Measurements from ENCODE around the gene NEK1.
"Not testable (repeated sequence)": the region's sequence is repeated elsewhere in the genome, so short reads cannot be mapped to it uniquely, and the experiment has no call there.

NEK1 gene

DNA sequence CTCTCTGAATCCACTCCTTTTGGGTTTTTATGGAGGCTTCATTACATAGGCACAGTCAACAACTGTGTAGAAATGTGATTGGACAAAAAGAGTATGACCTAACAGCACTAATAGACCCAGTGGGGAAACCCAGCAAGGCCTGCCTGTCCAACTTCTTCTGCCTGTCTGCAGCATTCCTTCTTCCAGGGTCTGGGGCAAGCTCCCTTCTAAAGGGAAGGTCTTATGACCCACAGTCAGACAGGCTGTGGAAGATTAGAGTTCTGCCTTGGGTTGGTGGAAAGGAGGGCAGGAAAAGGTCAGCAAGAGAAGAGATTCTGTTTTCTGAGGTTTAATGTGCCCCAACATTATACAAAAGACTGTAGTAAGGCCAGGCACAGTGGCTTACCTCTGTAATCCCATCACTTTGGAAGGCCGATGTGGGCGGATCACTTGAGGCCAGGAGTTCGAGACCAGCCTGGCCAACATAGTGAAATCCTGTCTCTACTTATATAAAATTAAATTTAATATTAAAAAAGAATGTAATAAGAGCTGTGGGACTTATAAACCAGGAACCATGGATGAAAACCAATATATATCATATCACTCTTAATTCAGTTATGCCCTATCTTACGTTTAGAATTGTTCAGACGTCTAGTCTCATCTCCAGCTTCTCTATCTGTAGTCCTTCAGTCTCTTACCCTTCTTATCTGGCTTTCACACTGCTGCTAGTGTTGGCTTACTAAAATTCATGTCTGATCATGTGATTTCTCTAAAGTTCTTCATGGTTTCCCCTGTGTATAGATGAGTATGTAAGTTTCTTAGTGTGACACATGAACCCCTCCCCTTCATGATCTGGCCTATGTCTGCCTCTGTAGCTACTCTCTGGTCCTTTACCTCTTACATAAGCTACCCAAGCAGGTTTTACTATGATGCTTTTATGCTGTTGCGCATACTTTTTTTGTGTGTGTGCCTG lies 14.2 kb upstream of the NEK1 start:
- DNase-seq = no peak

DNA sequence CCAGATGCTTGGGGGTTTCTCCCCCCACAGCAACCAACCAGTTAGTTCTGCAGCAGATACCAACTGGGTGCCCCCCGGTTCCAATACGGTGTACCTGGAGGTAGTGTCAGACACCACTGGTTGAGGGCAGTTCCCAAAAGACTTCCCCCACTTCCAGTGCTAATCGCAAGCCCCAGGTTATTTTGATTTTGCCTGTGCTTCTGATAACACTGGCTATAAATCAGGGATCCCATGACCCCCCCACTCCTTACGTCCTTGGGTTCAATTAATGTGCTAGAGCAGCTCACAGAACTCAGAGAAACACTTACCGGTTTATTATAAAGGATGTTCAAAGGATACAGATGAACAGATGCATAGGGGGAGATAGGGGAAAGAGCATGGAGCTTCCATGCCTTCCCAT lies 13.5 kb upstream of the NEK1 start:
- DNase-seq = no peak

DNA sequence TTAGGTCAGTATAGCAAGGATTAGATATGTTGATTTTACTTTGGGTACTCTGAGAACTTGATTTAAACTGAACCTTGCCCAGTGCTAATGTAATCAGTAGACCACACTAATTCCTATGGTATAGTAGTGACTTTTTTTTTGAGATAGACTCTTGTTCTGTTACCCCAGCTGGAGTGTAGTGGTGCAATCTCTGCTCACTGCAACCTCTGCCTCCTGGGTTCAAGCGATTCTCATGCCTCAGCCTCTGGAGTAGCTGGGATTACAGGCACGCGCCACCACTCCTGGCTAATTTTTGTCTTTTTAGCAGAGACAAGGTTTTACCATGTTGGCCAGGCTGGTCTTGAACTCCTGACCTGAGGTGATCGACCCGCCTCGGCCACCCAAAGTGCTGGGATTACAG lies 11.6 kb upstream of the NEK1 start:
- DNase-seq = not testable (repeated sequence)

DNA sequence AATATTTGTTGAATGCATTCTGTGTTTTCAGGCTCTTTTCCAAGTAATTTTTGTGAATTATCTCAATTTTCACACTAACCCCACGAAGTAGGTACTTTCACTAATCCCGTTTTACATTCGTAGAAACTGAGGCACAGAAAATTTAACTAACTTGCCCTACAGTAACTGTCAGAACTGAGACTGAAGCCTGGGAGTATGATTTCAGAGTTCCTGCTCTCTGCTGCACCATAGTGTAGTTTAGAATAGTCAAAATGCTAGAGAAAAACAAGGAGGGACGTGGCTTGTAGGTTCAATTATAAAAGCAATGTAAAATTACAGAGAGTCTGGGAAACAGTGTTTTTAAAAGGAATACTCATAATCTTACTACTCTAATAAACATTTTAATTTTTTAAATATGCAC lies 10.2 kb upstream of the NEK1 start:
- DNase-seq = no peak

DNA sequence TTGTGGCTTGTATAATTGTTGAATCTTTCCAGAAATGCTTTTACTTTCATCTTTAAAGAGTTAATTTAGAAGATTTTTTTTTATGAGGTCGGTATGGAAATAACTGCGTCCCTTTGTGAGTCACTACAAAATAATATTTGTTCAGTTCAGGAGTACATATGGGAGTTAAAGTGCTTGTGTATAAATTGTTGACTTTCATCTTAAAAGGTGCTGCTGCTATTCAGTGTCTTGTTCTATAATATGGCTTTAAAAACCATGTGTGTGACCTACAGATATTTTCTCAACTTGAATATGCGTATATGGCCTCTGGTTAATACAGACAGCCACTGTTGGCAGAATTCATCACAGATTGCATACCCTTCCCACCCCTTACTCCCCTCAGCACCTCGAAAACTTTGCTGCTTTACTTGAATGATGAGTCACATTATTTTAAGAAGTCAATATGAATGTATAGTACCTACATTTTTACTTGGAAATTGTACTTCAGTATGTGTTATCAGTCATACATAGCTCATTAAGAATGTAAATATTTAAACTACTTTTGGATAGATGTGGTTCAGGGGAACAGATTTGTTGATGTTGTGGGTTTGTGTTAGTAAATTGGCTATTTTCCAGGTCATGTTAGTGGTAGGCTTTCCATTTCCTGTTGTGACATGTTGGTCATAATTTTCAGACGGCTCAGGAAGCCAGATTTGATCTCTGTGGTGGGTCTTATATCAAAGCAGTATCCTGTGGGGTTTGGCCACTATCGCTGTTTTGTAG lies 9.5 kb upstream of the NEK1 start:
- peak in 1 of 2 experiments; percentile 7 for DNase-seq

DNA sequence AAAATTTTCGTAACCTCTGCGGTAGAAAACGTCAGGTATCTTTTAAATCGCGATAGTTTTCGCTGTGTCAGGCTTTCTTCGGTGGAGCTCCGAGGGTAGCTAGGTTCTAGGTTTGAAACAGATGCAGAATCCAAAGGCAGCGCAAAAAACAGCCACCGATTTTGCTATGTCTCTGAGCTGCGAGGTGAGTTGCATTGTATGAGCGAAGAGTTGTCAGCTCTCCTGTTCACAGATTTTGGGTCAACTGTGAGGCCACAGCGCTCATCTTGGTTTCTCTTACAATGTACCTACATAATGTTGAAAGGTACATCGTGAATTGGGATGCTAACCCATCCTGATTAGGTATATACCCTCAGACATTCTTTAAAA lies 8.5 kb upstream of the NEK1 start:
- no peak for DNase-seq

DNA sequence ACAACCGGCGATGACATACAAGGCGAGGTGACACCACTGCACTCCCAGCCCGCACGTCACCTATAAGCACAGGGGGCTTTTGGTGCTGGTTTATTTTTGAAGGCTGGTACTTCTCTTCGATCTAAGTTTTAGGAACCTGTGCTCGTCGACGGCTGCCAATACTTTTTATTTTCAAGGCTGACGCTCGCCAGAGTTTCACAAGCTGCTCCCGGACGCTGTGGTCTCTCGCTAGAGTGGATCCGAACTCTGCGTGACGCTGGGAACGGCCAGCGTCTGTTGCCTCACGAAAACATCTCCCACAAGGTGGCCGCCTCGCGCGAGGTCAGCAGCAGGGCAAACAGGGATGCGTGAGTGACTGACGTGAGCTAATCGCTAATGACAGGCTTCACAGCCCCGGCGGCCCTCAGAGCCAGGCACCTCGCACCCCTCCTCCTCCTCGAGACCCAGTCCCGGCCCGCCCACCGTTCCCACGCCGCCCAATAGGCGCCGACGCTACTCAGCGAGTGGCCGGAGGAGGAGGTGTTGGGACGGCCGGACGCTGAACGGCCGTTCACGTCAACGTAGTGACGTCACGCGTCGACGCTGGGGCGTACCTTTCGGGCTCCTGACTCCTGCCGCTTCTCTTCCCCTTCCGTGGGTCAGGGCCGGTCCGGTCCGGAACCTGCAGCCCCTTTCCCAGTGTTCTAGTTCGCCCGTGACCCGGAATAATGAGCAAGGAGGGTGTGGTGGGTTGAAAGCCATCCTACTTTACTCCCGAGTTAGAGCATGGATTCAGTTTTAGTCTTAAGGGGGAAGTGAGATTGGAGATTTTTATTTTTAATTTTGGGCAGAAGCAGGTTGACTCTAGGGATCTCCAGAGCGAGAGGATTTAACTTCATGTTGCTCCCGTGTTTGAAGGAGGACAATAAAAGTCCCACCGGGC lies 7.8 kb upstream of the NEK1 start, which contains the start of gene CLCN3:
CLCN3 (plus strand) TSS at position 621 of the 922 bp plus-strand sequence. CDS start 15,351 bp downstream, outside the sequence.
- peak; percentile 82 to 89 for DNase-seq

DNA sequence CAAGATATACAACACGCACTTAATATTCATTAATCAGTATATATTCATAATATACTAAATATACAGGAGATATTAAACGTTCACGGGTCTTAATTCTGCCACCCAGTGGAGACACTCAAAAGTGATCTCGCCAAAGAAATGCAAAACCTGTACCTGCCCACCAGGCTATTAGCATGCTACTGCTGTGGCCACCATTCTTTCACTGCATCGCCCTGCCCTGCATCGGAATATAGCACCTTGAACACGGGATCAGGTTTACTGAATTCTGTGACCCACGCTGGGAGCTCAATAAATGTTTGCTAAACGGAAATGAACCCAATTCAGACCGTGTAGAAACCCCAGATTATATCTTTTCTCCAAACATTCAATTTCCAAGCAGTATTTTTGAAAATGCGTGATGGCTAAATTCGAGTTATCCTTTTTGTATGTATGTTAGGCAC lies 7.2 kb upstream of the NEK1 start:
- DNase-seq = peak in 1 of 2 experiments; percentile 46

DNA sequence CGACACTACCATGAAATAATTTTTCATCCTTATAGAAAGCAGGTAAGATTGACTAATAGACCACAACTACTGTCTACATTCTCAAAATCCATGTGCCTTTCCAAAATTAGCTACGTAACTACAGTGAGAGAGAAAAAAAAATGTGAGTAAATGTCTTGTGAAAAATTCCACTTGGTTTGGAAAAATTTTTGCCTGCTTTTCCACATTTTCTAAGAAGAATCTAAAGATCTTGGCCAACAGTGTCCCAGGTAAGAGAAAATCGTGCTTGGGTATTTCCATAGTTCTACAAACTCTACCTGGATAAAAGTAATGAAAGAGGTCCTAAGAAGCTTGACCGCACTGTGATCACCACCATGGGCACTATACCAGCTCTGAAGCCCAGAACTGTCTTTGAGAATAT lies 6.6 kb upstream of the NEK1 start:
- no peak for DNase-seq

DNA sequence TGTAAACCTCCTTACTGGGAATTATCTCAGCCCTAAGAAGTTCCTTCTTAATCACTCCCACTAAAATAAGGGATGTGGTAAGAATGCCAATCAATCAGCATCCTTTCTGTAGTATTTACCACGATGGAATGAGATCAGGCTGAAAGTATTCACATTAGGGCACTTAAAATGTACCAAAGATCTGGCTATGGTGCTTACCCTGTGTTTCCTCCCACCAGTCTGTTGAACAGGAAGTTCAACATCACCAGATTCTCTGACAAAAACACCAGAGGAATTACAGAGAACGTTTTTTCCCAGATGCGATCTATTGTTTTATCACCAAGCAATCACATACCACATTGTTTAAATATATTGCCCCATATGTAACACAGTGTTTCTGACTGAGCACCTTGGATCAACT lies 5.9 kb upstream of the NEK1 start:
- no peak for DNase-seq

DNA sequence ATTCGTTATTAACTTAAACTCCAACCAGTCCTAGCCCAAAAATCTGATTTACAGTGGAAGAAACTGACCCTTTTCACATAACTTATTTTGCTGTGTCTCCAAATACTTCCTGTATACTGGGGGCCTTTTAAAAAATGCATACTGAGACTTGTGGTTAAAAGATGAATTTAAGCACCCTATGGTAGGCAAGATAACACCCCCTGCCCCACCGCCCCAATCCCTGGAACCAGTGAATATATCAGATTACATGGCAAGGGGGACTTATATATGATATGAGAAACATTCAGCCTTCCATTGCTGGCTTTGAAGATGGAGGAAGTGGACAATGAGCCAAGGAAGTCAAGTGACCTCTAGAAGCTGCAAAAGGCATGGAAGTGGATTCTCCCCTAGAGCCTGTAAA lies 4.9 kb upstream of the NEK1 start:
- DNase-seq = no peak

DNA sequence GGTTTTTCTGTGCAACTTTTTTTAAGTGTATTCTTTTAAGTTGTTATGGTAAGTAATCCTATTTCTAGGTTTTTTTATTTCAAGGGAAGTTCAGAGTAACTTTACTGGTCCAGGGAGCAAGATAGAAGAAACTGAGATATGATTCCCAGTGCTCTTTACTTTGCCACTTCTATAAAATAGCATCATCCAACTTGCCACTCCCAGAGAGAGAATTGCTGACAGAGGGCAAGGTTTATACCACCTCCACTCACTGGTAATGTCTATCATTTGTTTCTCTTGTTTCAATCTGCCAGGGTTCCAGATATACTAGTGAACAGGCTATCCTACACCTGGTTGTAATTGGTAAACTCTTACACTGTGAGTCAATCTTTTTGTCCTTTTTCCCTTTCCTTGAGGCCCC lies 4.5 kb upstream of the NEK1 start:
- DNase-seq = no peak

DNA sequence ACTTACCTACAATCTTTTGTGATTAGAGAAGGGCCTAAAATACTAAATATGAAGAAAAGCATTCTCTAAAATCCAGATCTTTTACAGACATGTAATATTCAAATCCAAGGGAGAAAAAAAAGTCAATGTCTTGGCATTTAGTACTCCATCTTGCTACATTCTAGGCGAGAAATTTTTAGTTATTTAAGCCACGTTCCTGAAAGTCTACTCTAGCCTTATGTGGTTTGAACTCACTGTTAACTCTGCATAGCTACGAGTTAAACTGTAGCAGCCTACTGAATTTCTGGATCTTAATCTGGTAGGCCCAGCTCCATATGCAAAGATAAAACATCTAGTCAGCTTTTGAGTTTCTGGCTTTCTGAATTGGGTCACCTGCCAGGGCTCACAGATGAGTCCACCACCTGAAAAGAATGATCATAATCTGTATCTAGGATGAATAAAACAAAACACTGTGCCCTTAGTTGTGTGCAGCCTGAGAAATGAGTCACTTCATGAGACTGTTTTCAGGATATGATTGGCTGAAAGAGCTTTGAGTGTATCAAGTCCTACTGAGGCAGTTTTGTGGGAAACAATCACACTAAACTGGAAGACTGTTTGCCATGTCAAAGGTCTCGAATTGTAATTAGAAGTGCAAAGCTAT lies 3.2 kb upstream of the NEK1 start:
- DNase-seq = no peak

DNA sequence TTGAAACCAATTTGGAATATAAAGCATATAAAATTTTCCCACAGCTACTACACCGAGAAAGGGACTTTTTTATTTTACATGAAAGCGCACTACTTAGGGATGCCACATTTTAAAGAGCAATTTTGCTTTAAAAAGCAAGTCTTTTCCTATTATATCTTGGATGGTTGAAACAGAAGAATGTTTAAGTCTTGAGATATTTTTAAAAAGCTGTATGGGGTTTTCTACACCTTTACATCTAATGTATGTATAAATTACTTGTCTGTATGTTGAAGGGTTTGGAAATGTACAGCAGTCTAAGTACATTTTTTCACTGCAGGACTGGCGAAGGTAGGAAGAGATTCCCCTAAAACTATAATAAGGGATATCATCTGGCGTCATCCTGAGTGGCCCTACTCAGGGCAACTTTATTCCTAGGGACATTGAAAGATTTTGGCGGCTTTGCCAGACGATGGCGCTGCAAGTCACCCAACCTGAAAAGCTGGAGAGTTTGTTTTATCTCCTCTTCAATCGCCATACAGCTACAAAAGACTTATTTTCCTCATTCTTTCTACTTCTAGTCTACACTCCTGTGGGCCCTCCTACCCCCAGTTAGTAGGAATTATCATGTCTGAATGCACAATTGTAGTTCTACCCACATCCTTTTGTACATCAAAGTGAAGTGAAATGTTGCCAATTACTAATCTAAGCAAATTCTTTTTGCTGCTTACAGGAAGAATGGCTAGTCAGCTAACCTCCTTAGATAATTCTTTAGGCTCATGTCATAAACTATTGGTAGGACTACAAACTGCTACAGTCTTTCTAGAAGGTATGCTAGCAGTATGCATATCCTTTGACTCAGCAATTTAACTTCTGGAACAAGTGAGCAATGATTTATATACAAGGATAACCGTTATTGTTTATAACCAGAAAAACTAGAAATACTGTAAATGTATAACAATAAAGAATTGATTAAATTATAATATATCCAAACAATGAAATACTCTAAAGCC lies 782 bp upstream of the NEK1 start:
- DNase-seq = peak; percentile 53 to 63

DNA sequence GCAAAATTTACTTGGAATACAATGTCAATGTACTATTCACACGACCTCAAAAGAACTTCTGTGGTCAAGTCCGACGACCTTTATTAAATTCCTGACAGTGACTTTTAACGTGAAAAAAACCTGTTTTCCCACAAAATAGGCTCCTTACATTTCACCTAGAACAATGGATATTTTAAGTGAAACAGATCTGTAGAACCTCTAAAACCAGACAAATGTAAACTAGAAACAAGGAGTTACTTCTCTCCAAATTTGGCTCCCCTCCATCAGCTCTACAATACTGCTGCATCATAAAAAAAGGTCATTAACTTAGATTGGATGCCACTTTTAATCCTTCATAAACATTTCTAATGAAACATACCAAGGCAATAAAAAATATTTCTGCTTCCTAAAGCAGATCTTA lies 1.2 kb downstream of the NEK1 start:
- DNase-seq = no peak

DNA sequence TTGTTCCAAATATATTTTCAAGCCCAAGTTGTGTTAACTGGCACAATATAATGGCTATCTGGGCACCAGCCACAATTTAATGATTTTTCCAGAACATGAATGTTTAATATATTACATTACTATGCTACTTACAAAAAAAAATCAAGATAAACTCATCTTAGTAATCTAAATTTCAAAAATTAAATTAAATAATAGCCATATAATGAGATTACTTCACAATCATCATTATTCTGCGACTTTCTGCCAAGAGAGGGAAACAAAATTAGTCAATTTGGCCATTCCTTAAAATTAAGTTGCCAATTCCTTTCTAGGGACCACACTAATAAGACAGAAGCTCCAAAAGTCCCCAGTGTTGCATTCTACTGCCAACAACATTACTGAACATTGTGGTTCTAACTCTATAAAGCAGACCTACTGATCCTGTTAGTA lies 7.5 kb downstream of the NEK1 start:
- no peak for DNase-seq

DNA sequence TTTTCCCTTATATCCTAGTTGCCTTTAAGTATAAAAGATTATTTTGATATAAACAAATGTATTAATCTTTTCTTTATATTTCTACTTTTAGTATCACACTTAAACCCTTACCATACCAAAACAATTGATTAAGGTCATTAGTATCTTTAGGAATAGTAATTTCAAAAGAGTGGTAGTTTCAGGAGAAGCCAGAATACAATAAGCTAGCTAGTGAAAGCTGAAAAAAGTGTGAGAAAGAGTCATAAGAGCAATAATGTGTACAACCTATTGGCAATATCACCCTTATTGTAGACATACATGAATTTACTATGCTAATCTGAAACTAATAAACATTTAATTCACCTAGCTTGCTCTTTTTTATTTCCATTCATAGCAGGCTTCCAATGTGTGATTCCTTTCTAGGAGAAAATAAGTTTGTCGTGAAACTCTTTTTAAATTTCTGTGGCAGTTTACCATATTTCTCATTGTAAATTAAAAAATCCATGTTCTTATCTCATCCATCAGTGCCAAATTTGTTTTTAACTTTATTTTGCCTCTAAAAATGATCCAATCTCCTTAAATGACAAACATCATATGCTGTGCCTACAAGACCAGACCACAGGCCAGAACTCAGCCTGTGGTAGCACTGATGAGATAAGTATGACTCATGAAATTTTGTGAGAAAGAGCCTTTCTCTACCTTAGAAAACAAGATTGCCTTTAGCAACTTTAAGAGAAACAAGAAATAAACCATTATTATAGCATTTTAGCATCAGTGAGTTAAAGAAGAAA lies 8.1 kb downstream of the NEK1 start:
- no peak for DNase-seq

DNA sequence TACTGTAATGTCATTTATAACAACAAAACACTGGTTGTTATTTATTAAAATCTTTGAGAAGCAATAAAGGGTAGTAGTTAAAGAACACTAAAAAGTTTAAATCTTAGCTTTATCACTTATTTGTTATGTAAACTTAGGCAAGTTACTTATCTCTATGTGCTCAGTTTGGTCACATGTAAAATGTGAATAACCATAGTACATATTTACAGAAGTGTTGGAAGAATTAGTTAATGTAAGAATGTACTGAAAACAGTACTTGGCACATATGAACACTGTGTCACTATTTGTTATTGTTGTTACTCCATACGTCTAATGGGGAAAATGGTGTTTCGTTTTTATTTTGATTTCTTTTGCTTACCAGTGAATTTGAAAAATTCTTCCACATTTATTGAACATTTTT lies 9.1 kb downstream of the NEK1 start:
- no peak for DNase-seq

DNA sequence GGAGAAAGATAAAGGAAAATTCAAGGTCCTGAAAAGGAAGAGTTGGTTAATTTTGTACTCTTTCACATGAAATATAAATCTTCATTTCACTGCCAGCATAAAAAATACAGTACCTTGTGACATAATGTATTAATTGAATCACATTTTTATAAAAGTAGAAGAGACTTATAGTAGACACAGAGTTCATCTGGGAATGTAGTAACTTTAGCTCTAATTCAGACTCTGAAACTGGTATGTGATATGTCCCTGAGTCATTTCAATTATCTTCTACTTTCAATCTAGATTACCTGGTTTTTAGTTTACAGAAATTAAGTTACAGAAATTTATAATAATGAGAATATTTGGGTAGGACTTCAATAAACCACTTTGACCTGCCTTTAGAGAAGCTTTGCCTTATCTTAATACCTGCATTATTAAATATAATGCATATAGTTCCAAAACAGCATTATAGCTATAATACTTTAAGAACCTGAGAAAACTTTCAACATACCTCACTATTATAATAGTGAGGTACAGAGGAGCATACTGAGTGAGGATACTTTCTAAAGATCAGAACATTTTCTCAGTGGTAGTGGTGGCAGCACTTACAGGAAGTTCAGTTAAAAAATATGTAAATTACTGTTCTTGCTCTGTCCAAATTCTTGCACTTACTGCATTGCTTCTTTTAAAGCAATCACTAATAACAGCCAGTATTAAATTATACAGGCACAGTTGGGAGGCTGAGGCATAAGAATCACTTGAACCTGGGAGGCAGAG lies 11.2 kb downstream of the NEK1 start:
- no peak for DNase-seq
